ENCODE results near the gene RNASEL.

GRCh38 chr1:182555493-182555892, 33.6 kb downstream of the RNASEL start:
- TF ChIP-seq CTCF (IDR thresholded peaks at IDR 0.05), result no peak
- TF ChIP-seq POLR2A (IDR thresholded peaks at IDR 0.05), result no peak
